Lung microvascular endothelial cell (primary cell): ENCODE measurements around the gene GUCY1B1. TPM values are rescaled to one million over a fixed set of nuclear protein-coding genes. Genes with fewer than 3 reads are reported as not detected.

Source experiments
- DNase-seq, 2 donors: peaks; one replicate each; pipeline versions ENCODE4 v3.0.0 to v3.0.0-alpha.2; 2010; ENCODE audit warnings: low read depth in 2 of 2
- total RNA-seq: library from RNA; depleted of rRNA; stranded (reverse); fragments of >200 nt; gene quantifications from 2 replicates; pipeline ENCODE4 v1.2.1, GENCODE V29; 2014

The GUCY1B1 gene
- total RNA-seq = 1.4 and 4.1 TPM in 2 replicates

- DNase-seq = peak; percentile 69 to 94
Observed at GRCh38 chr4:155758481-155759371, at the start of gene GUCY1B1. Gene GUCY1B1 (plus strand): TSS chr4:155759021. CDS start chr4:155759141, 120 bp downstream.

GRCh38 chr4:155709918-155710317 lies 48.9 kb upstream of the GUCY1B1 start:
- DNase-seq = peak in 1 of 2 donors; percentile 22

- DNase-seq = no peak
Observed at GRCh38 chr4:155711556-155711955, 47.3 kb upstream of the GUCY1B1 start.

GRCh38 chr4:155712846-155713245 lies 46.0 kb upstream of the GUCY1B1 start:
- DNase-seq = no peak

GRCh38 chr4:155713911-155714310 lies 44.9 kb upstream of the GUCY1B1 start:
- no peak for DNase-seq

- no peak for DNase-seq
Observed at GRCh38 chr4:155722336-155722735, 36.5 kb upstream of the GUCY1B1 start.

- DNase-seq = no peak
Observed at GRCh38 chr4:155722816-155723499, 35.9 kb upstream of the GUCY1B1 start.

- DNase-seq = no peak
Observed at GRCh38 chr4:155724731-155725130, 34.1 kb upstream of the GUCY1B1 start.

- DNase-seq = no peak
Observed at GRCh38 chr4:155734065-155734464, 24.8 kb upstream of the GUCY1B1 start.

- DNase-seq = no peak
Observed at GRCh38 chr4:155734951-155735350, 23.9 kb upstream of the GUCY1B1 start.

- DNase-seq = no peak
Observed at GRCh38 chr4:155735496-155735895, 23.3 kb upstream of the GUCY1B1 start.

GRCh38 chr4:155738548-155738947 lies 20.3 kb upstream of the GUCY1B1 start:
- DNase-seq = no peak

GRCh38 chr4:155741546-155741945 lies 17.3 kb upstream of the GUCY1B1 start:
- DNase-seq = no peak

- no peak for DNase-seq
Observed at GRCh38 chr4:155742310-155743015, 16.4 kb upstream of the GUCY1B1 start.

- DNase-seq = no peak
Observed at GRCh38 chr4:155745984-155746383, 12.8 kb upstream of the GUCY1B1 start.

- no peak for DNase-seq
Observed at GRCh38 chr4:155748039-155748438, 10.8 kb upstream of the GUCY1B1 start.

GRCh38 chr4:155749041-155749440 lies 9.8 kb upstream of the GUCY1B1 start:
- no peak for DNase-seq

- DNase-seq = no peak
Observed at GRCh38 chr4:155751569-155751968, 7.3 kb upstream of the GUCY1B1 start.

- DNase-seq = no peak
Observed at GRCh38 chr4:155757745-155758265, 1.0 kb upstream of the GUCY1B1 start.

- DNase-seq = peak in 1 of 2 donors; percentile 45
Observed at GRCh38 chr4:155759372-155760252, 791 bp downstream of the GUCY1B1 start.

GRCh38 chr4:155761047-155761446 lies 2.2 kb downstream of the GUCY1B1 start:
- no peak for DNase-seq
